ENCODE data around the gene DCLK2. TPM values are rescaled to one million over a fixed set of nuclear protein-coding genes. Genes with fewer than 3 reads are reported as not detected.

The DCLK2 gene
- total and polyA plus RNA-seq, 2 of the 13 experiments (the other 11 are each of a cell fraction or from before 2014, with no cell fraction given) = not detected

DNA sequence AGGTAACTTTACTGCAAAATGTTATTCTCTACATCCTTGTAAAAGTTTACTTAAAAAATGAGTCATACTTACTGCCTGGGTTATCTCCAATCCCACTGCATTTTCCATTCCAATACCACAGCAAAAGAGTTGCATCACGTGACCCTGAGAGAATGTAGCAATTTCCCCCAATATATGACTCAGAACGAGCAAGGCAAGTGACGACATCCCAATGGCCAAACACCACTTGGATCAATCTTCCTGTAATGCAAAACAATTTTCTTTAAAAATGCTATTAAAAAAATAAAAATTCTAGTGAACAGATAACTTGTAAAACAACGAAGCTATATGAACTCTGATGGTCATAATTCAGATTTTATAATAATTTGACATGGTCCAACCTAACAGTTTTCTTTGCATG, 224.3 kb downstream of the DCLK2 start (continued):
- TF ChIP-seq, protein P1, sequence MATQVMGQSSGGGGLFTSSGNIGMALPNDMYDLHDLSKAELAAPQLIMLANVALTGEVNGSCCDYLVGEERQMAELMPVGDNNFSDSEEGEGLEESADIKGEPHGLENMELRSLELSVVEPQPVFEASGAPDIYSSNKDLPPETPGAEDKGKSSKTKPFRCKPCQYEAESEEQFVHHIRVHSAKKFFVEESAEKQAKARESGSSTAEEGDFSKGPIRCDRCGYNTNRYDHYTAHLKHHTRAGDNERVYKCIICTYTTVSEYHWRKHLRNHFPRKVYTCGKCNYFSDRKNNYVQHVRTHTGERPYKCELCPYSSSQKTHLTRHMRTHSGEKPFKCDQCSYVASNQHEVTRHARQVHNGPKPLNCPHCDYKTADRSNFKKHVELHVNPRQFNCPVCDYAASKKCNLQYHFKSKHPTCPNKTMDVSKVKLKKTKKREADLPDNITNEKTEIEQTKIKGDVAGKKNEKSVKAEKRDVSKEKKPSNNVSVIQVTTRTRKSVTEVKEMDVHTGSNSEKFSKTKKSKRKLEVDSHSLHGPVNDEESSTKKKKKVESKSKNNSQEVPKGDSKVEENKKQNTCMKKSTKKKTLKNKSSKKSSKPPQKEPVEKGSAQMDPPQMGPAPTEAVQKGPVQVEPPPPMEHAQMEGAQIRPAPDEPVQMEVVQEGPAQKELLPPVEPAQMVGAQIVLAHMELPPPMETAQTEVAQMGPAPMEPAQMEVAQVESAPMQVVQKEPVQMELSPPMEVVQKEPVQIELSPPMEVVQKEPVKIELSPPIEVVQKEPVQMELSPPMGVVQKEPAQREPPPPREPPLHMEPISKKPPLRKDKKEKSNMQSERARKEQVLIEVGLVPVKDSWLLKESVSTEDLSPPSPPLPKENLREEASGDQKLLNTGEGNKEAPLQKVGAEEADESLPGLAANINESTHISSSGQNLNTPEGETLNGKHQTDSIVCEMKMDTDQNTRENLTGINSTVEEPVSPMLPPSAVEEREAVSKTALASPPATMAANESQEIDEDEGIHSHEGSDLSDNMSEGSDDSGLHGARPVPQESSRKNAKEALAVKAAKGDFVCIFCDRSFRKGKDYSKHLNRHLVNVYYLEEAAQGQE (IDR thresholded peaks at IDR 0.05; ENCODE audit: borderline replicate concordance in 1 of 2, low read depth in 1 of 2, low read length in 2 of 2) = no peak
- TF ChIP-seq FOSL2 (CRISPR knock-in tag; IDR thresholded peaks at IDR 0.05) (peak; percentile 99), GABPB1 (CRISPR knock-in tag; IDR thresholded peaks at IDR 0.05) (peak; percentile 31; the same call in 1 of the 2 replicates), SMYD3 (CRISPR knock-in tag; IDR thresholded peaks at IDR 0.05) (no peak), KAT8 (CRISPR knock-in tag; IDR thresholded peaks at IDR 0.05) (0 out of 2 replicates have a peak, but pooled peaks have one; percentile 21), CEBPB (IDR thresholded peaks at IDR 0.05; ENCODE audit: borderline replicate concordance, low read depth, low read length) (peak; percentile 95), MTA3 (CRISPR knock-in tag; IDR thresholded peaks at IDR 0.05) (no peak), ZFP36 (IDR thresholded peaks at IDR 0.05; ENCODE audit: borderline replicate concordance, low read depth, low read length, partially characterized antibody) (no peak), ZNF337 (CRISPR knock-in tag; IDR thresholded peaks at IDR 0.05; ENCODE audit: borderline replicate concordance, low read depth) (no peak)

DNA sequence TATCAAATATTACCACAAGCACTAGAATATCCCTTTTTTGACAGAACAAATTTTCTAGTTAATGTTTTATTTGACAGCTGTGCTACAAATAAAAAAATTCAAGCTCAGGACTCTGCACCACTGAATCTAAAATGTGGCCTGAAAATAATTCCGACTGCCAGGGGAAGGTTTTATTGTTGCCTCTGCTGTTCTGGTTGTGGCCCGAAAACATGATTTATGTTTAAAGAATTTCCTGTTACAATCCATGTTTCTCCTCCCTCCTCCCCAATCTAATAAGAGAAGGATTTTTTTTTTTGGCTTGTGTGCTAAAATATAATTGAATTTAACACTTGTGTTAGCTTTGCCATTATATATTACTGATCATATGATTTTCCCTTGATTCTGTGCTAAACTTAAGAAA, 227.8 kb downstream of the DCLK2 start:
- H3K9me3 ChIP-seq (ENCODE audit: low read length) = no peaks in the 10 kb centered on the region
- no peak overlapping the region for H3K27ac ChIP-seq (ENCODE audit: extremely low read length, insufficient read depth, low read length)
- in situ Hi-C loops (cut with HindIII; ENCODE audit: extremely low pct_ligation_motif_present, low pct_unique_long_range_greater_than_20kb) (no loop called here), intact Hi-C loops (cut with micrococcal nuclease; ENCODE audit: unreplicated experiment) (no loop called here)
- no peak overlapping the region for H3K4me3 ChIP-seq (replicated peaks in 1 of 3; ENCODE audit: insufficient read depth in 1 of 3, low read depth in 2 of 3, low read length in 3 of 3)
- no peaks in the 10 kb centered on the region; a peak in 1 of 5 replicates for H3K27me3 ChIP-seq (ENCODE audit: control insufficient read depth in 1 of 2, insufficient read depth in 2 of 2, low read length in 2 of 2)
- ATAC-seq (no peak), DNase-seq (ENCODE audit: low spot score) (no peak), FAIRE-seq (no peak)
- WGBS (ENCODE audit: low lambda C conversion rate) = 97% methylated on average over 2 of the region's 2 CpGs
- no TSS peak for BruUV-seq (replicated peaks)
- H4K20me1 ChIP-seq (ENCODE audit: insufficient read depth, low read length) = no peaks in the 10 kb centered on the region
- H3K4me2 ChIP-seq (ENCODE audit: low read depth, low read length) = no peak overlapping the region
- H3K79me2 ChIP-seq (ENCODE audit: insufficient read depth, low read length) = no peaks in the 10 kb centered on the region
- H3K4me1 ChIP-seq (ENCODE audit: insufficient read depth, low read length) = no peaks in the 10 kb centered on the region
- no peak overlapping the region for H2AFZ ChIP-seq (ENCODE audit: low read length)
- H3K36me3 ChIP-seq (replicated peaks in 1 of 2; ENCODE audit: control insufficient read depth in 1 of 2, insufficient read depth in 2 of 2, low read length in 2 of 2) = no peaks in the 10 kb centered on the region; a peak in 1 of 5 replicates
- ChIA-PET CTCF (ENCODE audit: low intra/inter-chr PET ratio, low total read pairs) (no interaction called here), POLR2A (no interaction called here)
- H3K9ac ChIP-seq (ENCODE audit: insufficient read depth, low read depth, low read length) = no peak overlapping the region
- TF ChIP-seq, protein P2, sequence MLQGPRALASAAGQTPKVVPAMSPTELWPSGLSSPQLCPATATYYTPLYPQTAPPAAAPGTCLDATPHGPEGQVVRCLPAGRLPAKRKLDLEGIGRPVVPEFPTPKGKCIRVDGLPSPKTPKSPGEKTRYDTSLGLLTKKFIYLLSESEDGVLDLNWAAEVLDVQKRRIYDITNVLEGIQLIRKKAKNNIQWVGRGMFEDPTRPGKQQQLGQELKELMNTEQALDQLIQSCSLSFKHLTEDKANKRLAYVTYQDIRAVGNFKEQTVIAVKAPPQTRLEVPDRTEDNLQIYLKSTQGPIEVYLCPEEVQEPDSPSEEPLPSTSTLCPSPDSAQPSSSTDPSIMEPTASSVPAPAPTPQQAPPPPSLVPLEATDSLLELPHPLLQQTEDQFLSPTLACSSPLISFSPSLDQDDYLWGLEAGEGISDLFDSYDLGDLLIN (CRISPR knock-in tag; IDR thresholded peaks at IDR 0.05; ENCODE audit: borderline replicate concordance) = no peak
- TF ChIP-seq, protein P3, sequence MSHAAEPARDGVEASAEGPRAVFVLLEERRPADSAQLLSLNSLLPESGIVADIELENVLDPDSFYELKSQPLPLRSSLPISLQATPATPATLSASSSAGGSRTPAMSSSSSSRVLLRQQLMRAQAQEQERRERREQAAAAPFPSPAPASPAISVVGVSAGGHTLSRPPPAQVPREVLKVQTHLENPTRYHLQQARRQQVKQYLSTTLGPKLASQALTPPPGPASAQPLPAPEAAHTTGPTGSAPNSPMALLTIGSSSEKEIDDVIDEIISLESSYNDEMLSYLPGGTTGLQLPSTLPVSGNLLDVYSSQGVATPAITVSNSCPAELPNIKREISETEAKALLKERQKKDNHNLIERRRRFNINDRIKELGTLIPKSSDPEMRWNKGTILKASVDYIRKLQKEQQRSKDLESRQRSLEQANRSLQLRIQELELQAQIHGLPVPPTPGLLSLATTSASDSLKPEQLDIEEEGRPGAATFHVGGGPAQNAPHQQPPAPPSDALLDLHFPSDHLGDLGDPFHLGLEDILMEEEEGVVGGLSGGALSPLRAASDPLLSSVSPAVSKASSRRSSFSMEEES (CRISPR knock-in tag; IDR thresholded peaks at IDR 0.05) = no peak
- TF ChIP-seq ZNF263 (CRISPR knock-in tag; IDR thresholded peaks at IDR 0.05) (no peak), CBX2 (IDR thresholded peaks at IDR 0.05; ENCODE audit: low read depth, low read length) (no peak), CBX2 (CRISPR knock-in tag; IDR thresholded peaks at IDR 0.05; ENCODE audit: low read depth) (no peak), MTF1 (CRISPR knock-in tag; IDR thresholded peaks at IDR 0.05) (no peak), ZNF644 (CRISPR knock-in tag; IDR thresholded peaks at IDR 0.05; ENCODE audit: low read depth) (no peak), MZF1 (CRISPR knock-in tag; IDR thresholded peaks at IDR 0.05; ENCODE audit: borderline replicate concordance) (no peak)
- TF ChIP-seq, protein P4, sequence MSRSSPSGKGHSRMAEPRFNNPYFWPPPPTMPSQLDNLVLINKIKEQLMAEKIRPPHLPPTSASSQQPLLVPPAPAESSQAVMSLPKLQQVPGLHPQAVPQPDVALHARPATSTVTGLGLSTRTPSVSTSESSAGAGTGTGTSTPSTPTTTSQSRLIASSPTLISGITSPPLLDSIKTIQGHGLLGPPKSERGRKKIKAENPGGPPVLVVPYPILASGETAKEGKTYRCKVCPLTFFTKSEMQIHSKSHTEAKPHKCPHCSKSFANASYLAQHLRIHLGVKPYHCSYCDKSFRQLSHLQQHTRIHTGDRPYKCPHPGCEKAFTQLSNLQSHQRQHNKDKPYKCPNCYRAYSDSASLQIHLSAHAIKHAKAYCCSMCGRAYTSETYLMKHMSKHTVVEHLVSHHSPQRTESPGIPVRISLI (CRISPR knock-in tag; IDR thresholded peaks at IDR 0.05; ENCODE audit: borderline replicate concordance) = no peak
